Erythroblast (primary cell): ENCODE measurements around the gene PCDHGA7.

Source experiments
- GATA1 ChIP-seq: IDR thresholded peaks from 2 replicates; pipeline ENCODE4 v1.6.1; 2011; ENCODE audit warnings: low read depth, mild to moderate bottlenecking, control low read depth, low read length, moderate library complexity
- POLR2A ChIP-seq: IDR thresholded peaks from 2 replicates; pipeline ENCODE4 v1.6.1; 2011; ENCODE audit warnings: mild to moderate bottlenecking, low read length

DNA sequence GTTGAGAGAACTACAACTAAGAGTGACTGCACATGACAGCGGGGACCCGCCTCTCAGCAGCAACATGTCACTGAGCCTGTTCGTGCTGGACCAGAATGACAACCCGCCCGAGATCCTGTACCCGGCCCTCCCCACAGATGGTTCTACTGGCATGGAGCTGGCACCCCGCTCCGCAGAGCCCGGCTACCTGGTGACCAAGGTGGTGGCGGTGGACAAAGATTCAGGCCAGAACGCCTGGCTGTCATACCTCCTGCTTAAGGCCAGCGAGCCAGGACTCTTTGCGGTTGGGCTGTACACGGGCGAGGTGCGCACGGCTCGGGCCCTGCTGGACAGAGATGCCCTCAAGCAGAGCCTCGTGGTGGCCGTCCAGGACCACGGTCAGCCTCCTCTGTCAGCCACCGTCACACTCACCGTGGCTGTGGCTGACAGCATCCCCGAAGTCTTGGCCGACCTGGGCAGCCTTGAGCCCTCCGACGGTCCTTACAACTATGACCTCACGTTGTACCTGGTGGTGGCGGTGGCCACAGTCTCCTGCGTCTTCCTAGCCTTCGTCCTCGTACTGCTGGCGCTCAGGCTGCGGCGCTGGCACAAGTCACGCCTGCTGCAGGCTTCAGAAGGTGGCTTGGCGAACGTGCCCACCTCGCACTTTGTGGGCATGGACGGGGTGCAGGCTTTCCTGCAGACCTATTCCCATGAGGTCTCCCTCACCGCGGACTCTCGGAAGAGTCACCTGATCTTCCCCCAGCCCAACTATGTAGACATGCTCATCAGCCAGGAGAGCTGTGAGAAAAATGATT, 2.1 kb downstream of the PCDHGA7 start:
- no peak for TF ChIP-seq POLR2A
- TF ChIP-seq GATA1: no peak
